ES-I3 (cell line): ENCODE measurements around the gene CHST11.

Experiments used
- H3K36me3 ChIP-seq: 2 replicates; pipeline ENCODE4 v1.6.1; 2013; ENCODE audit warnings: mild to moderate bottlenecking, low read length, control low read depth, moderate library complexity; ENCODE audit not compliant: insufficient read depth
- H3K4me1 ChIP-seq: 2 replicates; pipeline ENCODE4 v1.6.1; 2013; ENCODE audit warnings: mild to moderate bottlenecking, control low read depth, low read length; ENCODE audit not compliant: insufficient read depth
- H3K9ac ChIP-seq: 2 replicates; pipeline ENCODE4 v1.6.1; 2013; ENCODE audit warnings: low read depth, mild to moderate bottlenecking, low read length, moderate library complexity
- H3K9me3 ChIP-seq: 2 replicates; pipeline ENCODE4 v1.6.1; 2013; ENCODE audit warnings: mild to moderate bottlenecking, low read length, moderate library complexity; ENCODE audit not compliant: control insufficient read depth, insufficient read depth

Gene CHST11

GRCh38 chr12:104535369-104535768, 78.6 kb downstream of the CHST11 start:
- Histone ChIP-seq H3K9me3 (no peaks in the 10 kb centered on the region), H3K36me3 (no peaks in the 10 kb centered on the region), H3K9ac (no peak overlapping the region), H3K4me1 (peaks cover 9% of the 10 kb centered on the region)

DNA sequence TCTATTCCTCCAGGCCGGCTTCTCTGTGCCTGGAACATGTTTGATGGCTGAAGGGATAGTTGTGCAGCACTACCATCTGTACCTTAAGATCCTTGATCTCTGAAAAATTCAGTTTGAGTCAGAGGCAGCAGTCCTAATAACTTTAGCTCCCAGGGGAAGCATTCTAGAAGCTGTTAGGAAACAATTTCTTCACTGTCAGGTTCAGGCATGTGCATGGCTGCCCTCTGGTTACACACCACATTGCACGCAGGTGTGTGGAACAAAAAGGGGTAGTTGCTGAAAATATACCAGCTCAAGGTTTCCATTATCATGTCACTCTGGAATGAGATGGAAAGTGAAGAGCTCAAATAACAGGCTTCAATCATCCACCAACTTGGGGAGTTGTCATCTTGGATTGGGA, 80.1 kb downstream of the CHST11 start:
- no peak overlapping the region for H3K9ac ChIP-seq
- H3K36me3 ChIP-seq: no peaks in the 10 kb centered on the region
- no peaks in the 10 kb centered on the region for H3K9me3 ChIP-seq
- peaks cover 13% of the 10 kb centered on the region for H3K4me1 ChIP-seq

DNA sequence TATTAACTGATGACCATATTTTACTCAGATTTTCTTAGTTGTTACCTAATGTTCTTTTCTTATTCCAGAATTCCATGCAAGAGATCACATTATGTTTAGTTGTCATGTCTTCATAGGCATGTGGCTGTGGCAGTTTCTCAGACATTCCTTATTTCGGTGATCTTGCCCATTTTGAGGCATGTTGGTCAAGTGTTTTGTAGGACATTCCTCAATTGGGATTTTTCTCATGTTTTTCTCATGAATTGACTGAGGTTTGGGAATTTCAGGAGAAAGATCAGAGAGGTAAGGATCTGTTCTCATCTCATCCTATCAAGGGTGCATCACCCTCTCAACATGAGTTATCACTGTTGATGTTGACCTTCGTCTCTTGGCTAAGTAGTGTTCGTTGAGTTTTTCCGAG, 81.3 kb downstream of the CHST11 start:
- peaks cover 13% of the 10 kb centered on the region for H3K4me1 ChIP-seq
- no peaks in the 10 kb centered on the region for H3K36me3 ChIP-seq
- no peaks in the 10 kb centered on the region for H3K9me3 ChIP-seq
- H3K9ac ChIP-seq: no peak overlapping the region

DNA sequence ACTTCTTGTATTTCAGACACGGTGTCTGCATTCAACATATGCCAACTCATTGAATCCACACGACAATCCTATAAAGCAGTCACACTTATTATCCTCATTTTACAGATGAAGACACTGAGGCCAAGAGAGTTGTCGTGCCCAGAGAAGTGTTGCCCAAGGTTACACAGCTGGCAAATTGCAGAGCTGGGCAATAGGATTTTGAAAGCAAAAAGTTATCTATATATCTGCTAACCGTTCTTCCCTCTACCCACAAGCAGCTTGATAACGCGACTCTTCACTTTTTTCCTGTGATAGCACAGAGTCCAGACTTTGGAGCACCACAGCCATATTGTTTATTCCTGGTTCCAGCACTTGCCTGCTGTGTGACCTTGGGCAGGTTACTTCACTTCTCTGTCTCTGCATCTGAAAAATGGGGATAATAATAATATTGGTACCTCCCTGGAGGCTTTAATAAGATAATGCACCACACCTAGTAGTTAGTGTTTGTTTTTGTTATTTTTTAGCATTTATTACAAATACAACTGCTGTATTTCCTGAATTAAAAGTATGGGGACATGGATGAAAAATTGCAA, 82.2 kb downstream of the CHST11 start:
- Histone ChIP-seq H3K4me1 (peaks cover 13% of the 10 kb centered on the region), H3K36me3 (no peaks in the 10 kb centered on the region), H3K9me3 (no peaks in the 10 kb centered on the region), H3K9ac (no peak overlapping the region)

DNA sequence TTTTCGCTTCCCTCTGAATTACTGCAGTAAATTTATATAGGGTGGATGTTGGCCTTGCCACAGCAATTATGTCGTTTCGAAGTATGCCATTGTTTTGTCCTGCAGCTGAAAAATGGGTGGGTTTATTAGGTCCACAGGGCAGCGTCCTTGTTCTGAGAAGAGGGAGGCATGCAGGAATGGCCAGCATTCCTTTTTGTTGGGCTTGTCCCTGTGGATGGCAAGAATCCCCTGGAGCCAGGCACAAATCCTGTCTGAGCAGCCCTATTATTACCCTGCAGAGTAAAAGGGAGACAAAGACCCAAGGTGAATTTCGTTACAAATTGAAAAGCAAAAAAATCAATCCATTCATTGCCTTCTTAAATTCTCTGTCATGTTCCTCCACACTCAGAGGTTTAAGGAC, 88.1 kb downstream of the CHST11 start:
- Histone ChIP-seq H3K36me3 (no peaks in the 10 kb centered on the region), H3K9me3 (no peaks in the 10 kb centered on the region), H3K9ac (no peak overlapping the region), H3K4me1 (peaks cover 5% of the 10 kb centered on the region; the same call in 1 of the 2 replicates)

DNA sequence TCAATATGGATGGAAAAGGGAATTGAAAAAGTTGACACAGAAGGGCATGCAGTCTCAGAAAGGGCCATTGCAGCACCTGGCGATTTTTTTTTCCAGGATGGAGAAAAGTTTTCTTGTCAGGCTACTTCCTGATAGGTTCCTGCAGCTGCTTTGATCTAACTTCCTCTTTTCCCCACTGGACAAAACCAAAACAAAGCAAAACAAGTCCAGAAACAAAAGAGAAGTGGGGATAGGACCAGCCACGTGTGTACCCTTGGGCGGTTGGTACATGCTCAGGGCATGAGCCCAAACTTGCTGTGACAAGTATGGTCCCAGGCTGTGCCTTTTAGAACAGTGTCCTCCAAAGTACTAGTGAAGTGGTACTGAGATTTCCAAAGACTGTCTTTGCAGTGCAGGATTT, 89.8 kb downstream of the CHST11 start:
- Histone ChIP-seq H3K9ac (no peak overlapping the region), H3K9me3 (no peaks in the 10 kb centered on the region), H3K36me3 (no peaks in the 10 kb centered on the region), H3K4me1 (no peaks in the 10 kb centered on the region)

- Histone ChIP-seq H3K9me3 (no peaks in the 10 kb centered on the region), H3K36me3 (no peaks in the 10 kb centered on the region), H3K4me1 (no peaks in the 10 kb centered on the region), H3K9ac (no peak overlapping the region)
These were observed 90.5 kb downstream of the CHST11 start for GRCh38 chr12:104547235-104547634.

DNA sequence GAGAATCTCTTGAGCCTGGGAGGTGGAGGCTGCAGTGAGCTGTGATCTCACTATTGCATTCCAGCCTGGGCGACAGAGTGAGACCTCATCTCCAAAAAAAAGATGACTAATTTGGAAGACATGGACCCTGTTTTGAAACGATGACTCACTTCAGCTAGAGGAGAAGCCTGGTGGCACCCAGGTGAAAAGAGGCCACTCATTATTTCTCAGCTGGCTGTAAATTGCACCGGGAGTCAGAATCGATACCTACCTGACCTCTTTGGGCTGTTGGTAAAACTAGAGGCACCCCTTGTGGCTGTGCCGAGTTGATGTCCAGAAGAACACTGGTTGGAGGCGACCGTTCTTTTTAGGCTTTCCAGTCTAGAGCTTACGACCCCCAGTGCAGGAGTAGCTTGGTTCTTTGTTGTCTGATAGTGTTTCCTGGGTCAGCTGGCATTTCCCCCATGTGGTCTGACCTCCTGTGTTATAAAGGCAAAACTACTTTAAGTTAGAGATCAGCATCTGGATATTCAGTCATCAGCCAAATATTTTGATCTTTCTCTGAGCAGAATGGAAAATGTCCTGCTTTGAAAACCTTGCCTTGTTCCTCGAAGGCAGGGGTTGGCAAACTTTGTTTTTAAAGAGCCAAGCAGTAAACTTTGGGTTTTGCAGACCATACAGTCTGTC, 93.2 kb downstream of the CHST11 start:
- Histone ChIP-seq H3K36me3 (no peaks in the 10 kb centered on the region), H3K9me3 (peaks cover 8% of the 10 kb centered on the region), H3K9ac (no peak overlapping the region), H3K4me1 (no peaks in the 10 kb centered on the region)

- Histone ChIP-seq H3K4me1 (peaks cover 5% of the 10 kb centered on the region; the same call in 1 of the 2 replicates), H3K36me3 (no peaks in the 10 kb centered on the region), H3K9me3 (peaks cover 8% of the 10 kb centered on the region), H3K9ac (no peak overlapping the region)
These were observed 94.7 kb downstream of the CHST11 start for GRCh38 chr12:104551313-104551931.

DNA sequence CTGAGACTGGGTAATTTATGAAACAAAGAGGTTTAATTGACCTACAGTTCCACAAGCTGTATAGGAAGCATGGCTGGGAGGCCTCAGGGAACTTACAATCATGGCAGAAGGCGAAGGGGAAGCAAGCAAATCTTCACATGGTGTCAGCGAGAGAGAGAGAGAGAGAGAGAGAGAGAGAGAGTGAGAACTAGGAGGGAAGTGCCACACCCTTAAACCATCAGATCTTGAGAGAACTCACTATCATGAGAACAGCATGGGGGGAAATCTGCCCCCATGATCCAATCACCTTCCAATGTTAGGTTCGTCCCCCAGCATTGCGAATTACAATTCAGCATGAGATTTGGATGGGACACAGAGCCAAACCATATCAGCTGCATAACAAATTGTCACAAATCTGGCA, 96.7 kb downstream of the CHST11 start:
- Histone ChIP-seq H3K36me3 (no peaks in the 10 kb centered on the region), H3K4me1 (peaks cover 5% of the 10 kb centered on the region; the same call in 1 of the 2 replicates)

DNA sequence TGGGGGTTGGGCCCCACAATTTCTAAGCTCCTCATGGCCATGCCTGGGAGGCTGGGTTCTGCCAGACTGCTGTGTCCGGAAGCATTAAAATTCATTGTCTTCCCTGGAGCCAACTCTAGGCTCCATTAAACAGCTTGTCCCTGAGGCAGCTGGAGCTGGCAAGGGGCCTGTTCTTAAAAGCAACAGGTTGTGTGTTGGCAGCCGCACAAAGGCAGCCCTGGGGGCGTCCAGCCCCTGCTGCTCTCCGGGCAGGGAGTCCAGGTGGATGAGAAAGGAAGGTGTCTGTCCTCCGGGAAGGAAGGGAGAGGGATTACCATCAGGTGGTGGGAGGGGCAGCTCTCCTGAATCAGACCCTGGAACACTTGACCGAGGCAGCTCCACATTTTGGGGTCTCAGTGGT, 98.9 kb downstream of the CHST11 start:
- H3K4me1 ChIP-seq: peaks cover 5% of the 10 kb centered on the region; the same call in 1 of the 2 replicates
- H3K9ac ChIP-seq: no peak overlapping the region
- H3K9me3 ChIP-seq: peaks cover 8% of the 10 kb centered on the region
- H3K36me3 ChIP-seq: no peaks in the 10 kb centered on the region

More for the DNA sequence above, 96.7 kb downstream of the CHST11 start:
- Histone ChIP-seq H3K9me3 (peaks cover 8% of the 10 kb centered on the region), H3K9ac (no peak overlapping the region)

GRCh38 chr12:104557488-104558195, 100.9 kb downstream of the CHST11 start:
- H3K9ac ChIP-seq: no peak overlapping the region

DNA sequence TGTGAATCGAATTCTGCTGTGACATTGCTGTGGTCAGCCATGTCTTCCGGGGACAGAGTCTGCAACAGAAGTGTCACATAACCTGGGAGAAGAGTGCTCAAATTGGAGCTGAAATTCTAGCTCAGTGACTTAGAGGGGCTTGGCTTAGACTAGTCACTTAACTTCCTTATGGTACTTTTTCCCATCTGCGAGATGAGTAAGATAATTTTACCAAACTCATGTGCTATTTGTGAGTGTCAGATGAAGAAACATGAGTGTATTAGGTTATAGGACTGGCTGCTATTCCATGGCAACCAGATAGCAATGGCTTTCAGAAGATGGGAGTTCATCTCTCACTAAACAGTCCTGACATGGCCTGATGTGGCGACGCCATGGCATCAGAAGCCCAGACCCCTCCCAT, 104.1 kb downstream of the CHST11 start:
- Histone ChIP-seq H3K9me3 (no peaks in the 10 kb centered on the region), H3K36me3 (no peaks in the 10 kb centered on the region; the same call in 1 of the 2 replicates), H3K4me1 (no peaks in the 10 kb centered on the region; the same call in 1 of the 2 replicates), H3K9ac (no peak overlapping the region)

More at GRCh38 chr12:104557488-104558195, 100.9 kb downstream of the CHST11 start:
- H3K36me3 ChIP-seq: no peaks in the 10 kb centered on the region
- peaks cover 8% of the 10 kb centered on the region for H3K9me3 ChIP-seq
- H3K4me1 ChIP-seq: peaks cover 5% of the 10 kb centered on the region; the same call in 1 of the 2 replicates

DNA sequence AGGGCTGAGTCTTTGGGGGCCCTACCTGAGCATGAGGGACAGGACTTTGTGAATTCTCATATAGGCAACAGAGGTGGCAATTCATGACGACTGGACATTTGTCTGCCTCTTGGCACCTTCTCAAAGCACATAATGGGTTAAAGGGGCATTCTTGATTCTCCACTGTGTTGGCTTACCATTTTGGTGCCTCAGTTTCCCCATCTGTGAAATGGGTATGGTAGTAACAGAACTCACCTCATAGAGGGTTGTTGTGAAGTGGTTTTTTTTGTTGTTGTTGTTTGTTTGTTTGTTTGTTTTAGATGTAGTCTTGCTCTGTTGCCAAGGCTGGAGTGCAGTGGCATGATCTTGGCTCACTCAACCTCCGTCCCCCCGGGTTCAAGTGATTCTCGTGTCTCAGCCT, 106.0 kb downstream of the CHST11 start:
- Histone ChIP-seq H3K9ac (no peak overlapping the region), H3K36me3 (no peaks in the 10 kb centered on the region; the same call in 1 of the 2 replicates), H3K4me1 (no peaks in the 10 kb centered on the region; the same call in 1 of the 2 replicates), H3K9me3 (no peaks in the 10 kb centered on the region)
